Measurements from ENCODE around the gene RNF13.

DNA sequence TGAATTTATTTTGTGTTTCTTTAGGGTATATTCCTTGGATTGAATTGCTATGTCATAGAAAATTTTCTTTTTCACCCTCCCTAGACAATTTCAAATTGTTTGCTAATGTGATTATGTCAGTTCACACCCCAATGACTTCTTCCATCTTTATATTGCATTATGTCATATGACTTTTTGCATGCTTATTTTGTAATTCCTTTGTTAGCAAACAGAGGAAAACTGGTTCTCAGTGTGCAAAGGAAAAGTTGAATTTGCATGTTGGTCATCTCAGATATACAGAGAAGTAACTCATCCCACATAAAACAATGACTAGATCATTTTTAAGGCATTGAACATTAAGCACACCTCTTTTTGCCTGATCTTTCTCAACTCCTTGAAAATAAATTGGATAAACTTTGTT, 3.3 kb upstream of the RNF13 start:
- TF ChIP-seq, protein P1, sequence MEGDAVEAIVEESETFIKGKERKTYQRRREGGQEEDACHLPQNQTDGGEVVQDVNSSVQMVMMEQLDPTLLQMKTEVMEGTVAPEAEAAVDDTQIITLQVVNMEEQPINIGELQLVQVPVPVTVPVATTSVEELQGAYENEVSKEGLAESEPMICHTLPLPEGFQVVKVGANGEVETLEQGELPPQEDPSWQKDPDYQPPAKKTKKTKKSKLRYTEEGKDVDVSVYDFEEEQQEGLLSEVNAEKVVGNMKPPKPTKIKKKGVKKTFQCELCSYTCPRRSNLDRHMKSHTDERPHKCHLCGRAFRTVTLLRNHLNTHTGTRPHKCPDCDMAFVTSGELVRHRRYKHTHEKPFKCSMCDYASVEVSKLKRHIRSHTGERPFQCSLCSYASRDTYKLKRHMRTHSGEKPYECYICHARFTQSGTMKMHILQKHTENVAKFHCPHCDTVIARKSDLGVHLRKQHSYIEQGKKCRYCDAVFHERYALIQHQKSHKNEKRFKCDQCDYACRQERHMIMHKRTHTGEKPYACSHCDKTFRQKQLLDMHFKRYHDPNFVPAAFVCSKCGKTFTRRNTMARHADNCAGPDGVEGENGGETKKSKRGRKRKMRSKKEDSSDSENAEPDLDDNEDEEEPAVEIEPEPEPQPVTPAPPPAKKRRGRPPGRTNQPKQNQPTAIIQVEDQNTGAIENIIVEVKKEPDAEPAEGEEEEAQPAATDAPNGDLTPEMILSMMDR (IDR thresholded peaks at IDR 0.05; ENCODE audit: insufficient read depth, low read length, poor library complexity, severe bottlenecking) = no peak
- no peak for TF ChIP-seq EZH2phosphoT487 (conservative IDR thresholded peaks at IDR 0.05; ENCODE audit: low read length)
